Testis (tissue), 2 donors: ENCODE results near the gene CCR8.

Source experiments
- CTCF ChIP-seq, 3 experiments: fragments of 450-650 bp in 2 of 3; fragments of 200-600 bp in 1 of 3; sonication (generic) in 1 of 3; IDR thresholded peaks; one replicate each; pipeline ENCODE4 v1.5.1; 2016 to 2019; ENCODE audit warnings: antibody characterized with exemption in 3 of 3, mild to moderate bottlenecking in 2 of 3, moderate library complexity in 1 of 3
- POLR2A ChIP-seq: fragments of 450-650 bp; IDR thresholded peaks from one replicate; pipeline ENCODE4 v1.6.1; 2017; ENCODE audit warnings: antibody characterized with exemption, mild to moderate bottlenecking, moderate library complexity

DNA sequence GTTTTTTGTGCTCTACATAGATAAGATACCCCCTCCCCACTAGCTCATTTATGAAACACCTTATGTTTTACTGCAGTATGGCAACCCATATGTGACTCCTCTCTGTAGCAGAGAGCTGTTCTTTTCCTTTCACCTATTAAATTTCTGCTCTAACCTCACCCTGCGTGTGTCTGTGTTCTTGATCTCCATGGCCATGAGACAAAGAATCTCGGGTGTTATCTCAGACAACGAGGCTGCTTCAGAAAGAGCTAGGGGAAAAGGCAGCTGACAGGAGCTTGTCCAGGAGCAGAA, 18.0 kb downstream of the CCR8 start:
- TF ChIP-seq CTCF (IDR thresholded peaks at IDR 0.05), result no peak
- no peak for TF ChIP-seq POLR2A
